Stimulated activated CD4-positive, alpha-beta T cell treated with anti-CD3 and anti-CD28 coated beads, Interleukin-4, amount 100 ng/mL, for 4 hours (primary cell): ENCODE results near the gene CDK14.

Source experiments
- DNase-seq, 2 experiments: peaks; one replicate each; pipeline ENCODE4 v3.0.0-alpha.2; 2020

Gene CDK14

DNA sequence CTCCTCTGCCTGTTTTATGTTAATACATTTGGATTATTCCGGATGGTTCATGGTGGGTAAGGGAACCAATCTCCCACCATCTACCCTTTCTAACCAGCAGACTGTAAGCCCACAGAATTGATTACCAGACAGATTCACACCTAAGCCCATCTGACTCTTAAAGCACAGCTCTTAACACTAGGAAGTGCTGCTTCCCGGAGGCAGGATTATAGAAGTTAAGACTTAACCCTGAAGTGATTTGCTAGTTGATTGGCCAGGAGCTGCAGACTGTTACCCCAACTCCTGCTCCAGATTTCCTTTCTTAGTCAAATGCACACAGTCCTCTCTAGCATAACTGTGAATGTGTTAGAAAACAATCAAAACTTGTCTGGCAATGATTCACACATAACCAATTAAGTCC, 221.7 kb downstream of the CDK14 start:
- DNase-seq = no peak

DNA sequence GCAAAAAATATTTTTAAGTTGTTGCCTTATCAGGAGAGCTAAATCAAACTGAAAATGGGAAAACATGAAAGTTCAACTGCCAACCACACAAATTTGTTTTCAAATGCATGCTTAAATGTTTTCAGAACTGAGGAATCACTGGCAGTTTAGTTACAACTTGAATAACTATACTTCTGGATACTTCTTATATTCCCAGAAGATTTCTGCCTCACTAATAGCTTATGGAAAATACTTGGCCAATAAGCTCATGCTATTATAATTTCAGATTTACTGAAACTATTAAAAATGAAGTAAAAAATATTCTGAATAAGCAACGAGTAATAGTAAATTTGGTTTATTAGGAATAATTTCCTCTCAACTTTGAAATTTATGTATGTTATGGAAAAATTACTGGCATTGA, 222.2 kb downstream of the CDK14 start:
- no peak for DNase-seq

DNA sequence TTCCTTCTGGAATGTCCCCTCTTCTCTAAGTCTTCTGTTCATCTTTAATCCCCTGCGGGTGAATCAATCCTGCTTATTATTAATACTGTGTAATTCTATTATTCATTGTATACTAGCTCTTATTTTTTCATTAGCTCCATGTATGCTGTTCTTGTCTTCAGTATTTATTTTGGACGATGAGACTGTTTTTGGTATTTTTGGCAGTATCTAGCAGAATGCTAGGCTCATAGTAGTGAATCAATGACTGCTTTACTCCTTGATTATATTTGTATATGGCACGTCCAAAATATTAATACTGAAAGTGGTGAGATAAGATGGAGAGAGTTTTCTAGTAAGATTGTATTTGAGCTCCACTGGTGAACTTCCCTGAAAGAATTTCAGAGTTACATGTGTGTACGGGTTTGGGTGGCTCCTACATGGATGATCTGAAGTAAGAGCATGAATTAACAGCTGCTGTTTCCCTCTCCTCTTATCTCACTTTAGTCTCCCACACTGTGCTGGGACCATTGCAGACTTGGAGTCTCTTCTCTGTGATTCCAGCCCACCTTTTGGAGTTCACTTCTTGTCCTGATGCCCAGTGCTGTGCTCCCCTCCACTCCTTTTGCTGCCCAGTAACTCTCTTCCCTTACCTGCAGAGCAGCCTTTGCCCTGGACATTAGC, 226.0 kb downstream of the CDK14 start:
- DNase-seq = no peak

DNA sequence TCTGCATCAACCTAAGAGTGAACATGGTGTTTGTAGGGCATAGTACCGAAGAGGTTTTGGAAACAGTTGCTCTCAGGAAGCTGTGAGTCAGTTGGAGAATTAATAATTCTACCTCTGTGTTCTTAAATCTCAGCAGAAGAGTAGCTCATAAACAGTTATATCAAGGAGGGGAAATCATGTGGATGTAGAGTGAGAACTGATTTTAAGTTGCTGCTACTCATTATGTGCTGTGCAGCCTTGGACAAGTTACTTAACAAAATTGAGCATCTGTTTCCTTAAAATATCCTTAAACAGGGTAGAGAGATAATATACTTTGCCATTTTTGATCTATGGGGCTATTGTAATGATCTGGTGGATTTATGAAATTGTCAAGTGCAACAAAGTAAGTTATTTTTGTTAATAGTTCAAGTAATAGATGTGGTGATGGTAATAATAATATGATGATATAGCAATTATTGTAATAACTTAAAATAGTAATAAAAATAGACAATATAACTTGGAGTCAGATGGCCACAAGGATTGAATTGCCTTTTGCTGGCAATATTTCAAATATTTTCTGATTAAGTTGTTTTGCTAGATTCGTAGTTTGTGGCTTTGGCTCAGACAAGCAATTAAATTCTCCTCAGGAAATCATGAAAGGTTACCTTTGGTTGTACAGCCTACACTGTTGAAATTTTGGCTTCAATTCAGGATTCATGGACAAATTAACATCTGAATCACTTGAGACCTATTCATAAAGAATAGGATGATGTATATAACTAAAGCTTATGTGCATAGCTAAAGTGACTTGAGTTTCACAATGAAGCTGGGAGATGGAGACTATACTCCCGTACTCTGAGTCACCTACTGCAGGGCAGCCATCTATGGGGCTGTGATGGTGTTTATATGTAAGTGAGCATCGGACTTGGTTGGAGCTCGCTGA, 228.5 kb downstream of the CDK14 start:
- DNase-seq = no peak

- no peak for DNase-seq
Observed at GRCh38 chr7:90825779-90826178, 229.7 kb downstream of the CDK14 start.

GRCh38 chr7:90828601-90829000, 232.5 kb downstream of the CDK14 start:
- DNase-seq = no peak

- DNase-seq = no peak
Observed at GRCh38 chr7:90830308-90830707, 234.2 kb downstream of the CDK14 start.

GRCh38 chr7:90832726-90833125, 236.6 kb downstream of the CDK14 start:
- no peak for DNase-seq

DNA sequence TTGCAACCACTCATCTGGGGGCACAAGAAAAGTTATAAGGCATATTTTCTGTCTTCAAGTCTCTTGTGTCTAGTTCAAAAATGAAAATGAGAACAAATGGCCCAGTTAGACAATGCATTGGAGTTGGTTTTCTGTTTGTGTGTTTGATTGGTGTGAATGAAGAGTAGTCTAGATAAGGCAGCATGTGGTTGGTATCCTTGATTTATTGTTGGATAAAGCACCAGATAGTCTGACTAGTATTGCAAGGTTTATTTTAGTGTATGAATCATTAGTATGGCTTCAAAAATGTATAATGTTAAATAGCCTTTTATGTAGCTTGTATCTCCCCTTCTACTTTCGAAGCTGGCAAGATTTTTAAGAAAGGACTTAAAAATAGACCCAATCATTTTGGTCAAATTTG, 237.3 kb downstream of the CDK14 start:
- no peak for DNase-seq

GRCh38 chr7:90834771-90835170, 238.7 kb downstream of the CDK14 start:
- DNase-seq = no peak

DNA sequence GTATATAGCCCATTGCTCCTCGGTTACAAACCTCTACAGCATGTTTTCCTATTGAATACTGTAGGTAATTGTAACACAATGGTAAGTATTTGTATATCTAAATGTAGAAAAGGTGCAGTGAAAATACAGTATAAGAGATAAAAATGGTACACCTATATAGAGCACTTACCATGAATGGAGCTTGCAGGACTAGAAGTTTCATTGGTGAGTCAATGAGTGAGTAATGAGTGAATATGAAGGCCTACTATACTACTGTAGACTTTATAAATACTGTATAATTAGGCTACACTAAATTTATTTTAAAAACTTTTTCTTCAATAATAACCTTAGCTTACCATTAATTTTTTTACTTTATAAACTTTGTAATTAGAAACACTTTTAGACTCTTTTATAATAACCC, 239.7 kb downstream of the CDK14 start:
- DNase-seq = no peak

DNA sequence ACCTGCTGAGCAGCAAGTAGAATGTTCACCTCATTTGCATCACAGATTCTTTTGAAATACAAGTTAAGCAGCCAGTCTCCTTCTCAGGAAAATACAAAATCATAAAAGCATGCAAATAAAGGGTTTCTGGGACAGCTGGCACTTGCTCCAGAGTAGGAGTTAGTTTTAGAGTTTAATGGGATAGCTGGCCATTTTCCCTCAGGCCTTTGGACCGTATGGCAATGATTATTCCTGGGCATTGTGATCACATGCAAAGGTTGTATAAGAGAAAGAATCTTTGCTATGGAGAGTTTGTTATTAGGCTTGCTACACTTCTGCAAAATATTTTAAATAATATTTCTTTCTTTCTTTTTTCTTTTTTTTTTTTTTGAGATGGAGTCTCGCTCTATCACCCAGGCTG, 240.8 kb downstream of the CDK14 start:
- DNase-seq = no peak

- DNase-seq = no peak
Observed at GRCh38 chr7:90838799-90839198, 242.7 kb downstream of the CDK14 start.

- no peak for DNase-seq
Observed at GRCh38 chr7:90839316-90839715, 243.2 kb downstream of the CDK14 start.

DNA sequence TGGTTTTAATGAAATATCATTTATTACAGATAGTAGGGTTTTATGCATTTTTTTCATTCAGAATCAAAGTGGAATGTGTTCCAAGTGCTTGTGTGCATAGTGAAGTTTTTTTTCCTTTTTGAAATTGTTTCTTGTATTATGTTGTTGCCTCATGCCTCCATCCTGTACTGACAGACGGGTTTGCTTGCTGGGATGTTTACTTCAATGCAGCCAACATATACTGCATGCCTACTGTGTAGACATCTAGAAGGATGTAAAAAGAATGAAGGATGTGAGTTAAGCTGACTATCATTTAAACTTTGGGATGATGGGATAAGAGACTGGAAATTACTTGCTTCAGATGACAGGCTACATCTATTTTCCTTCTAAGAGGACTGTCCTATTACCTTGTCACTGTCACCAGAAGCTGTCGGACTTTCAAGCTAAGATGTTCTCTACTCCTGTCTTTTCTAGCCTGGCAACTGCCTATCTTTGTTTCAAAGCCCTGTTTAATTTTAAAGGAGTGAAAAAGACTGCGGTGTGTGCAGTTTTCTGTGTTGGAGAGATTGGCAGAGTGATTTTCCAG, 243.7 kb downstream of the CDK14 start:
- DNase-seq = no peak

DNA sequence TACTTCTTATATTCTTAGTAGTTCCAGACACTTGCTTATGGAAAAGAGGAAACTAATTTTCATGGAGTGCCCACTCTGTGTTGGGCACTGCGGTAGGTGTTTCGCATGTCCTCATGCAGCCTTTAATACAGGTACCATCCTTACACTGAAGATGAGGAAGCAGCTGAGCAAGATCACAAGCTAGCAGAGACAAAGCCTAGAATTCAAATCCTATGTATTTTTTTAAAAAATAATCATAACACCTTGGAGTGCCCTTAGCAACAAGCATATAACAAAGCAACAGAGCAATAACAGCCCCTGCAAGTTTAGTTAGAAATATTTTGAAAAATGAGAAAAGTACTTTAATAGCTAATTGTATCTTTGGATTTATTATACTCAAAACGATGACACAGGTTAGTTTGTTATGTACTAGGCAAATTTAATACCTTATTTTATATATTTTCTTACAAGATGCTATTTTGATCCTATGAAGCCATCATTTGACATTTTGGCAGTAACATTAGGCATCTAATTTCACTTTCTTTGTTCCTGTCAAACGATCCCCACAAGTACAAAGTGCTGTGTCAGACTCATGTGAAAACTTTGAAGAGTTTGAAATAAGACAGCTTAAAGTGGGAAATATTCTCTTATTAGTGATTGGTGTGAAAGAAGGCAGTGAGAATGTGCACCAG, 245.8 kb downstream of the CDK14 start:
- no peak for DNase-seq

GRCh38 chr7:90842430-90842788, 246.3 kb downstream of the CDK14 start:
- no peak for DNase-seq

DNA sequence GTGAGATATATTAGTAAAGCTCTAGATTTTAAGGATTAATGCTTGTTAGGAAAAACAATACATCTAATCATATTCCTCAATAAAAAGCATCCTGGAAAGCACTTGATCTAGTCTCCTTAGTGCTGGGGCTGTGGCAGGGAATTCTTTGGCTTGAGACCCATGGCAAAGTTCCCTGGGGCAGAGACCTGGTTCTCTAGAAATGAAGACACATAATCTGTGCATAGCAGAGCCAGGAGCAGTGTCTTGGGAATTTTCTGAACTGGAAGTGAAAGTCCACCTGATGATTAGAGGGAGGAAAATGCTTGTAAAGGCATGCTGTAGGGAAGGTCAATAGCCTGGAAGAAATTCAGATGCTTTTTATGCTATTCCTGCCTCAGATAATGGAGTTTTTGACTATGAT, 247.4 kb downstream of the CDK14 start:
- no peak for DNase-seq

DNA sequence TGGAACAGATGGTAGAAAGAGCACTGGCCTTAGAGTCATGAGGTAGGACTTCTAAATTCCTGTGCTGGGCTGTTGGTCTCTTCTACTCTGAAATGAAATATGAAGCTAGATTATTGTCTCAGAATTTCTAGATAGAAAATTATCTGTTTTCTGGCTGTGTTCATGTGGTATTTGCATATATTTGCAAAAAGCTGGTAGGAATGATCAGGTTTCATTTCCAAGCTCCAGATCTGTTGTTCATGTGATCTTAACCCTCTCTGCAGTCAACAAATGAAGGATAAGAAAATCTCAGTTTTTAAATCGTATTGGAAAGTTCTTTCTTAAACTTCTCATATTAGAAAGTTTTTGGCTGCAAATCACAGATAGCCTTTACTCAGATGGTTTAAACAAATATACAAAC, 248.3 kb downstream of the CDK14 start:
- no peak for DNase-seq

DNA sequence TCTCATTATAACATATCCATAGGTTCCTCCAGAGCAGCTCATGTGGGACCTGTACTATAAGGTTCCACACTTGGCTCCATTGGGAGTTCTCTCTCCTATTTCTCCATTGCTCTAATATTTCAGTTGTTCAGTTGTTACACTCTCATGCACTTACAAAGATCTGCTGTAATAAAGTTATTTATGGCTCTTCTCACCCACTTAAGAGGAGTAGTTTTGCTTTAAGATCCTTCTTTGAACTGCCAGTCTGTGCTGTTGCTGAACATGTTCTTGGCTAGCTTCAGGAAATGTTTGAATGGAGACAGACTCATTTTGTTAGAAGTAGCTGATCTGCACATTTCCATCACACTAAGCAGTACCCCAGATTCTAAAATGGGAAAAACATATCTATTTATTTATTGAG, 250.1 kb downstream of the CDK14 start:
- no peak for DNase-seq

- no peak for DNase-seq
Observed at GRCh38 chr7:90850066-90850465, 253.9 kb downstream of the CDK14 start.

- no peak for DNase-seq
Observed at GRCh38 chr7:90850471-90850870, 254.3 kb downstream of the CDK14 start.

DNA sequence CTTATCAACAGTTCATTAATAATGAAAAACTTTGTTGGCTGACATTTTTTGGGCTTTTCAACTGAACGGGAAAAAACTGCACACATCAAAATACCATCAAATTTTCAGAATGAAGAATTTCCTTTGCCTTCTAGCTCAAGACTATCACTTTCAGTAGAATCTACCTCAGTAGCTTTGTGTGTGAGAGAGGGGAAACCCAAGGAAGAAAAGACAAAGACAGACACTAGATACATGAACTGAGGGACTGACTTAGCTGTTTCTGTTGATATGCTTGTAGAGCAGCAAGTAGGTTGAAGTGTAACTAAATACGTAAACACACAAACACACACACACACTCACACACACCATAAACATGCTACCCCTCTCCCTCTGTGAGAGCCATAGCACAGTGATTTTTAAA, 257.1 kb downstream of the CDK14 start:
- DNase-seq = no peak
